OCI-M2 (cell line): ENCODE measurements around the gene ARVCF.

Experiments used
- DNase-seq: peaks from one replicate; lab custom pipeline; 2025; ENCODE audit not compliant: unreplicated experiment; lab: John Stamatoyannopoulos, UW

Gene ARVCF

DNA sequence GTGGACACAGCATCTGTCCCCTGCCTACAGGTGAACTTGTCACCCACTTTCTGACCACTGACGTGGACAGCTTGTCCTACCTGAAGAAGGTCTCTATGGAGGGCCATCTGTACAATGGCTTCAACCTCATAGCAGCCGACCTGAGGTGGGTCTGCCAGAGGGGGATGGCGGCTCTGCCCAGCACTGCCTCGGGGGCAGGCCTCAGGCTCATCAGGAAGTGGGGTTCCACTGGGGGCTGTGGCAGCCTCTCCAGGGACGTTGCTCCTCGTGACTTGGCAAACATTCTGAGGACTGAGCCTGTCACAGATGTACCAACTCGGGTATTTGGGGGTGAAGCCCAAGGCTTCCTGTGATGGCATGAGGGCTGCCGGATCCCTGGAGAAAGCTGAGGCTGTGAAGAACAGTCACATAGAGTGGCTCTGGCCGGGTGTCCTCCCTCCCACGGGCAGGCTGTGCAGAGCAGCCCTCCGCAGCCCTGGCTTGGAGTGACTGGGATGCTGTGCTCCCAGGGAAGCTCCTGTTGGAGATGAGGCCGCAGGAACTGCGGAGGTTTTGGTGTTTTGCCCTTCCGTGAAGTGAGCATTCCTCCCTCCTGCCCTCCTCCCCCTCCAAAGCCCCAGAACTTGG, 36.9 kb upstream of the ARVCF start:
- DNase-seq = no peak

DNA sequence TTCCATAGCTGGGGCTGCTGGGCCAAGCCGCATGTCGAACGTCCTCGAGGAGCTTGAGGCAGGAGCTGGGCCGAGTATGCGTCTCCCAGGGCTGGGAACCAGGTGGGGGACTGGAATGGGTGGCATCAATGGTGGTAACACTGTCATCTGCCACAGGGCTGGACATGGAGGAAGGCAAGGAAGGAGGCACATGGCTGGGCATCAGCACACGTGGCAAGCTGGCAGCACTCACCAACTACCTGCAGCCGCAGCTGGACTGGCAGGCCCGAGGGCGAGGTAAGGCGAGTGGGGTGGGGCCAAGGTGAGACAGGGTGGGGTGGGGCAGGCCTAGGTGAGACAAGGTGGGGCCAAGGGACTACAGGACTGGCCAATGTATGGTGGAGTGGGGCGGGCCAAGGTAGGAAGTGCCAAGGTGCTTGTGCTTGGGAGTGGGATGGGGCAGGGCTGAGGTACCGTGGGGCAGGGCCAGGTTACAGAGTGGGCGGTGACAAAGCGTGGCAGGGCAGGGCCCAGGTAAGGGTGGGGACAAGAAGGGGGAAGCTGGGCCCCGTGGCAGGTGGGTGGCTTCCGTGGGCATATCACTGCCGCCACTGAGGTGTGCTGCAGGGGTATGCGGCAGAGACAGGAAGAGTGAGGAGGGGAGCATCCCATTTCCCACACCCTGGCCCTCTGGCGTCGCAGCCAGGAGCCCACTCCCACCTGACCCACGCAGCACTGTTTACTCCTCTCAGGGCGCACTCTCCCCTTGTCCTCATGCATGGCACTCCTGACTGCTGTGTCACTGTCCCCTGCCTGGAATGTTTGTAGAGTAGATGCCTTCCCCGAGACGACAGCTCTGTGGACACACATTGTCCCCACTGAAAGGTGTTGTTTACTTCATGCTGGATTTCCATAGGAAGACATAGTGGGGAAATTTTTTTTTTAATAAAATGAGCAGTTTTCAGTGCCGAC, 36.0 kb upstream of the ARVCF start:
- DNase-seq = no peak

DNA sequence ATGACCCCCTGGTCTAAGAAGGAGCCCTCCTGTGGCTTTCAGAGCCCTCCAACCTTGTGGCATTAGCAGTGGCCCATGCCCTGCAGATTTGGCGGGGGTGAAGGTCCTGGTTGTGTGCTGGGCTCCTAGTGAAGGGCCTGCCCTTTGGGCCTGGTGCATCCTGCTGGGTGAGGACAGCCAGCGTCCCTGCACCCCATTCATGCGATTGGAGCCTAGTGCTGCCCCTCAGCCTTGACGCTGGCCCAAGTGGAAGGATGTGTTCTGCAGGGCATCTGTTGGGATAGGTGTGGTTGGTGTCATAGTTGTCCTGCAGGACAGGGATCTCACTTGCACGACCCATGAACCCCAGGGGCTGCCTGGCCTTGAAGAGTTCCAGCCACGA, 35.3 kb upstream of the ARVCF start:
- DNase-seq = no peak

DNA sequence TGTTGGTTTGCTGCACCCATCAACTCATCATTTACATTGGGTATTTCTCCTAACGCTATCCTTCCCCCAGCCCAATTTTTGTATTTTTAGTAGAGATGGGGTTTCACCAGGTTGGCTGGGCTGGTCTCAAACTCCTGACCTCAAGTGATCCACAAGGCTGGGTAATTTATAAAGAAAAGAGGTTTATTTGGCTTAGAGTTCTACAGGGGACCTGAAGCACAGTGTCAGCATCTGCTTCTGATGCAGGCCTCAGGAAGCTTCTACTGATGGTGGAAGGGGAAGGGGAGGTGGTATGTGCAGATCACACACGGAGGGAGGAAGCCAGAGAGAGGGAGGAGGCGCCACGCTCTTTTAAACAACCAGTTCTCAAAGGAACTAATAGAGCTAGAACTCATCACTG, 30.1 kb upstream of the ARVCF start:
- no peak for DNase-seq

DNA sequence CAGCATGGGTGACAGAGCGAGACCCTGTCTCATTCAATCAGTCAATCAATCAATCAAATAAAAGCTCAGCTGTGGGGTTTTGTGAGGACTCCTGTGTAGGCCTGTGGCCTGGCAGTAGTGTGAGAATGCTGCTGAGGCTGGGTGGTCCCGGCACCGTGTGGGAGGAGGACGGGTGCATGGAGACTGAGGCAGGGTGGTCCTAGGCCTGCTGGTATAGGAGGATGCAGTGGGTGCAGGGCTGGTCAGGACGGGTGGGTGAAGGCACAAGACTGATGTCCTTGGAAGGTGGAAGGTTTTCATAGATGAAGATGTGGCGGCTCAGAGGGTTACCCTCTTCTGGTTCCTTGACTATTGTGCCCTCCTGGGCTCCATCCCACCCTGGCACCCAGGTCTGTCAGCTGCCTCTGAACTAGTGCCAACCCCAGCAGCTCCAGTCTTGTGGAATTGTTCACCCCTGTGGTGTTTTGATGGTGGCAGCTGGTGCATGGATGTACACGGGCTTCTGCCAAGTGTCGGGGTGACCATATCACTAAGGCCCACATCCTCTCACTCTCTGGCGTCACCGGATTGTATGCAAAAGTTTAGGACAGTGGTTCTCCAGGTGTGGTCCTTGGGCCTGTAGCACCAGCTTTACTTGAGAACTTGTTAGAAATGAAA, 28.0 kb upstream of the ARVCF start:
- DNase-seq = no peak

DNA sequence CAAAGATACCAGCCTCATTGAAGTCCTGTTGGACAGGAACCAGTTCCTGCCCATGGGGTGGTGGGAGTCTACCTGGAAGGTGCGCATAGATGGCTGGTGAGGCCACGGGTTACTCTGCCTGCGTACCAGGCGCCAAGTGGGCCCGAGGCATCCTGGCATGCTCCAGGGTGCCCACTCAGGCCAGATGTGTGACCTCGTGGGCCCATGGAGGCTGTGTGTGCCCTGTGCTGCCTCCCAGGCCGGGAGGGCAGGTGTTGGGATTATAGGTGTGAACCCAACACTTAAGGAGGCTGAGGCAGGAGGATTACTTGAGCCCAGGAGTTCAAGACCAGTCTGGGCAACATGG, 27.3 kb upstream of the ARVCF start:
- DNase-seq = no peak

DNA sequence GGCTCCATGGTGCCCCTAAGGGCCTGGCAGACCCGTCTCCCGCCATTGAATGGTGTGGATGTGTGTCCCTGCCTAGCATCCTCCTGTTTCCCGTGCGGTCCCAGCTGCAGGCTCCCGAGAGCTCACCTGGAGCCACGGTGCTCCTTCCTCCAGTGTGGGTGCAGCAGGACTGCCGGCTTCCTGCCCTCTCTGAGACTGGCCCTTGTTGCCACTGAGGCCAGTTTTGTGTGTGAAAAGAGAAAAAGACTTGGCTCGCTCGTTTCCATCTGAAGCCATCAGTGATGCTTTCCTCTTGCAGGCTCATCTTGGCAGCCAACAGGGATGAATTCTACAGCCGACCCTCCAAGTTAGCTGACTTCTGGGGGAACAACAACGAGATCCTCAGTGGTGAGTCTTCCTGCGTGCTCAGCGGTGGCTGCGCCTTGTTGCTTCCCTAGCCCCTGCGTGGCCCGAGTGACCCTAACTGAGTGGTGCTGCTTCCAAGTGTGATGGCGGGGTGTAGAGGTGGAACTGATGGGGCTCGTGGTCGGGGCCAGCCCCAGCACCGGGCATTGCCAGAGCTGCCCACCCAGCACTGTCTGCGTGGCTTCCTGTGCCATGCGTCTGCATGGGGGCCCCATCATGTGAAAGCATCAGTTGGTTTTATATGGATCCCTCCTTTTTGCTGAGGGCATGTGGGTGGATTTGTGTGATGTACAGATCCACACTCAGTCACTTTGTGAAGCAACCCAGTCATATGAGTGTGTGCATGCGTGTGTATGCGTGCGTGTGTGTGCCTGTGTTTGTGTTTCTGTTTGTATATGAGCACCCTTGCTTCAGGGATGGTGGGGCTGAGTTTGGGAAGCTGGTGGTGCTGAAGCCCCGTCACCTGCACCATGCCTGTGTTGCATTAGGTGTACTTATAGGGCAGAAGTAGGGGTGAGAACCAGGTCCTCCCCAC, 26.7 kb upstream of the ARVCF start:
- no peak for DNase-seq

DNA sequence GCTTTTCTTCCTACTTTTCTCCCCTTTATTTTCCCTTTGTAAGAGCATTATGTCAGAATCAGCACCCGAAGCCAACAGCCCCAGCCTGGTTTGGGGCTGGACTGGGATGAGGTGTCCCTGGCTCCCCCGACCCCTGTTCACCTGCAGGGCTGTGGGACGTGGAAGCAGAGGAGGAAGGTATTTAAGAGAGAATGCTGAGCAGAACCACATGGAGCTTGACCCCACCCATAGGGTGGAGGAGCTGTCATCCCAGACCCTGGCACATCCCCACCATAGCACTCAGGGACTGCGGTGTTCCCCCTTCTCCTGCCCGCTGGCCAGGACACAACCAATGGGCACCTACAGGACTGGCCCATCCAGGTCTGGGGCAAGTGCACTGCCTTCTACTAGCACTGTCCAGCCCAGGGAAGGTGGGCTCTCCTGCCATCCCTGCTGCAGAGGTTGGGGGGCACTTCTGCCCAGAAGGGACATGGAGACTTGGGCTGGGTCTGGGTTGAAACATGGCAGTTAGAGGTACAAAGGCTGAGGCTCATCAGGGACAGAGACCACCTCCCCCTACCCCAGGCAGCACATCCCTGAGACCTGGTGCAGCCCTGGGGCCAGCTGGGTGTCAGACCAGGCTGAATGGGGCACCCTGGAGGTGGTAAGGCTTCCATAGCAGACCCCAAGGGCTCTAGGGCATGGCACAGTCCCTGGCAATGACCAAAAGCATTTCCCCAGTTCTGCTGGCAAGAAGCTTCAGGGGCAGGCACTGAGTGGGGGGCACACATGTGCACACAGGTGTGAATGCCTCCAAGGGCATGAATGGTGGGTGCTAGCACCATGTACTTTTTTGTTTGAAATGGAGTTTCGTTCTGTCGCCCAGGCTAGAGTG, 23.9 kb upstream of the ARVCF start:
- no peak for DNase-seq

DNA sequence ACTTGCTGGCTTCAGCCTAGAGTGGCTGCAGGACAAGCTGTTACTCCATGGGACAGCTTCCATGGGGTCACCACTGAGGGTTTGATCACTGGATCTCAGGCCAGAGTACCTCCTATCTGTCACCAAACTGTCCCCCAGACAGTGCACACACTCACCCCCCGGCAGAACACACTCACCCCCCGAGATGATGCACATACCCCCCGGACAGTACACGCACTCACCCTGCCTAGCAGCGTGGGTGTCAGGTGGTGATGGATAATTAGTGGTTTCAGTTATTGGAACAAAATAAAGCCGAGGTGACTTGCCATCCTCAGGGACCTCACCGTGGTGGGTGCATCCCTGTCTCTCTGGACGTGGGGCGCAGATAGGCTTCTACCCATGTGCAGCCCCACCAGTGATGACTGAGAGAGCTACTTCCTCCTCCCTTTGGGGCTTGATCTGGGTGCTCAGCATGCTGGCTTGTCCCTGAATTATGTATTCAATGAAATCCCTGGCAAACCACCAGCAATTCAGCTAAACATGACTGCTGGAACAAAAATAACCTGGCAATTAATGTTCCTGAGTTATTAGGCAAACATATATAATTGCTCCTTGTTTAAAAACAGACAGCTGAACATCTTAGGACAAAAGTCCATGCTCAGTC, 23.2 kb upstream of the ARVCF start:
- no peak for DNase-seq

DNA sequence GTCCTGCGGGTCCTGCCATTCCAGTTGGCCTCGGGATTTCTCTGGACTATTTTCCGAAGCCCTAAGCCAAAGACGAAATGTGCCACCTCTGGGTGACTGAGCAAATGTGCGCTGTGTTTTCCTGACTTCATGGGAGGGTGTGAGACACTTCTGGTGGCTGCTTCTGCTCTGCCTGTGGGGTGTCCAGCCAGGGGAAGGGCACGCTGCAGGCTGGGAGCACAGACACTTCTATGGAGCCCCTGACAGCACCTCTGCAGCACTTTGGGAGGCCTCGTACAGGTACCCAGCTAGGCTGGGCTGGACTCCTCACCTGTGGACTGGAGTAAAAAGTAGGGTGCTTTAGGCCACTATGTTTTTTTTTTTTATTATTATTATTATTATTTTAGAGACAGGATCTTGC, 22.0 kb upstream of the ARVCF start:
- DNase-seq = no peak

DNA sequence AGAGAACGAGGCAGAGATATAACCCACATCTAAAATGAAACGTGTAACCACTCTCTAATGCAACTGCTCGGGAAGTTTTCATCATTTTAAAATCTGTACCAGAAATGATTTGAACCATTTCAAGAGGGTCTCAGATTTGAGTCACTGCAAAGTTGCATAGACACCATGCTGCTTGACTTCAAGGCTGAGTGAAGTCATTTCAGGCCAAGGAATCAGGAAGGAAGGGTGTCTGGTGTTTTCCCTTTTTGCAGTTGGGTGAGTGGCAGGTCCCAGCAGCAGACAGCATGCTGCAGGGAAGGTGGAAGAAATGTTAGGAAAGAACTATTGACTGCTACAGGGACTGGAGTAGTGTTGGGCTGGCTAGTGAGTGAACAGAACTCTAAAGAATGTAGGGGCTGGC, 20.8 kb upstream of the ARVCF start:
- no peak for DNase-seq

DNA sequence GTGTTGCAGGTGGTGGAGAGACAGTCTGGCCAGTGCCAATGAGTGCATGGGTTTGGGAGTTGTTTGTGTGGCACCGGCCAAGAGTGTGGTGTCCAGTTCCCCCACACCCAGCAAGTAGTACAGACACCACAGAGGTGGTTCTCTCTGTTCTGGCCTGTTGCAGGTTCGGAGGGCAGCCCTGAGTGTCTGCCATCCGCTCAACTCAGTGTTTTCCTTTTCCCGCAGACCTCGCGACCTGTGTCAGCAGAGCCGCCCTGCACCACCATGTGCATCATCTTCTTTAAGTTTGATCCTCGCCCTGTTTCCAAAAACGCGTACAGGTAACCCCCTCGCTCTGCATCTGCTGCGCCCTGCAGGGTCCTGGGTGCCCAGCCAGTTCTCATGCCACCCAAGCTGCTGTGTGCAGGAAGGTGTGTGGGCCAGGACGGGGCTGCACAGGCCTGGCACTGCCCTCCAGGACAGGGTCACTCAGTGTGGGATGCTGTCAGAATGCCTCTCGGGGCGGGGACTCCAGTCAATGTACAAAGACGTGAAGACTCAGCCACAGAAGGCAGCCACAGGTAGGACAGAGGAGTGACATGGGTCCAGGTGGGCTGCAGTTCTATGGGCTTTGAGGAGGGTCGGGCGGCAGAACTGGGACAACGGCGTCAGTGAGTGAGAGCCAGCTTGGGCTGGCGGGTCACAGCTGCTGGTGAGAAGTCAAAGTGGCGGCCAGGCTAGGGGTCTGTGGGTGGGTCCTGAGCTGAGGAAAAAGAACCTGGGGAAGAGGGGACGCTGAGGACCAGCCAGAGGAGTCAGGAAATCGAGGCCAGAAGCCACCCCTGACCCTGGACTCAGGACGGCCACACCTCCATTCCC, 20.1 kb upstream of the ARVCF start:
- DNase-seq = no peak

DNA sequence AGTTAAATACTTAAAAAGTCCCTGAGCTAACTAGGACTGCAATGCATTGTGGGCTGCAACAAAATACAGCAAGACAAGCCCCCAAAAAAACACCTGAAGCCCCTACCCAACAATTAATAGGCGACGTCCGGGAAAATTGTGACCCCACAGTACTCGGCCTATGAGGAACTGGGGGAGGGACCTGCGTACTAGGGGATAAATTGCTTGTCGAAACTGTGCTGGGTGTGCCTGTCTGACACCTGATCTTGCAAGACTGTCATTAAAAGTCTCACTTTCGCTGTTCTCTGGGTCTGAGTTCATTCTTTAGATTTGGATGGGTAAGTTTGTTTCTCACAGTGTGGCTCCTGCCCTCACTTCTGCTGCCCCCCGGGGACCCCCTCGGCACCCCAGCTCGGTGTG, 19.5 kb upstream of the ARVCF start:
- no peak for DNase-seq

DNA sequence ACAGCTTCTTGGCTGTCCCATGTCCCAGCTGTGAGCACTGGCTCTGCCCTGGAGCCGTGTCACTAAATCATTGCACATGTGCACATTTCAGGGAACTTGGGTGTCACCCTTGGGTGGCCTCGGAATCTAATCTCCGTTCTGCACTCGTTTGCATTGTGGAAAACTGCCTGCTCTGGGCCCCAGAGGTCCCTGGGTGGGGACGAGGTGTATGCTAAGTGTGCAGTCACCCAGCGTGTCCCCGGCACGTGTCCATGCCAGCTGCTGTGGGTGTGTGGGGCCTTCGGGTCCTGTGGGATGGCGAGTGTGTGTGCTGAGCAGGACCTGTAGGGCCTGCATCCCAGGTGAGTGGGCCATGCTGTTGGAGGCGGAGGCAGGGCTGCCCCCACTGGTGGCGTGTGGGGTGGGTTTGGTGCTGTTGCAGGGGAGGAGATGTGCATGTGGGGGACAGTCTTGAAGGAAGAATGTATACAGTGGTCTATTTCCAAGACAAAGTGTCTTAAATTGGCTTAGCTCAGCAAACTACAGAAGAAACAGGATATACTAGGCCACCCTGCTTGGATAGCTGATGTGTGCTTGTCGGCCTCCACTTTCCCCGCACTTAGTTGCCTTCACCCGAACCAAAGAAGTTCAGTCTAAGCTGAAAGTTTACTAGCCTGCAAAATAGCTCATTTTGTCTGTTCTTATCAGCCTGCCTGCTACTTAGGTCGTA, 18.9 kb upstream of the ARVCF start:
- no peak for DNase-seq

DNA sequence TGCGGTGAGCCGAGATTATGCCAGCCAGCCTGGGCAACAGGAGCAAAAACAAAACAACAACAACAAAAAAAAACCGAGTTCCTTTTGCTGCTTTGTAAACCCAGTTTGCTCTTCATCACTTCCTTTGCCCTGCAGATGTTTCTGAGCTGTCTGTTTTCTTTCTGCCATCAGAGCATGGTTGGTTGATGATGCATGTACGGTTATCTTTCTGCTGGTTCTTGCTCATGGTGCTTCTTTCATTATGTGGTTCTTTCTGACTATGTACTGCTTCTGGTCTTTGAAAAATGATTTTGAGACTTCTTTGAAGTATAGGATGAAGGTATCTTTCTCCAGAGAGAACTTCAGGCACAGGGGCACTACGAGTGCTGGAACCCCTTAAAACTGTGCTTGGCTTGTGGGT, 17.5 kb upstream of the ARVCF start:
- no peak for DNase-seq

DNA sequence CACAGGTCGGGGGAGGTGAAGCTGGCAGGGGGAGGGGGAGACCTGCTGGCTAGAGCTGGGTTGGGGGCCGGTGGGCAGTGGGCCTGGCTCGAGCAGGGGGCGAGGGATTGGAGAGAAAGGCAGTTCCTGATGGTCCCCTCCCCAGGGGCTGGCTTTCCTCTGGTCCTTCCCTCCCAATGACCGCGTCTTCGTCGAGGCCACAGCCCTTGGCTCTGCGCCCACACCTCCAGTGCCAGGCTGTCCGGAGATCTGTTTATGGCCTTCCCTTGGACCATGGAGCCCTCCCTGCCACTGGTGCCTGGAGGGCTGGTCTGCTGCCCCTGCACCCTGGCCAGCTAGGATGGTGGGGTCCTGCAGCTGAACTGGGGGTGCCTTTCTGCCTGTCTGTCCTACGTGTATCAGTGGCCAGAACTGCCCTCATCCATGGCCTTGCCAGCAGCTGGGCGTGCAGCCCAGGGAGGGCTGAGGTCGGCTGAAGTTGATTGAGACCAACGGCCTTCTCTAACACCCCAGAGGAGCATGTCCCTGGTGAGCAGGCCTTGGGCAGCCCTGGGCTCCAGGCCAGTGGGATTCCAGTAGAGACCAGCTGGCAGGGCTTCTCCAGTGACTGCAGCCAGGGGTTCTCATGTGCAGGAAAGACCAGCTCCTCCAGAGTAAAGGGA, 16.6 kb upstream of the ARVCF start:
- DNase-seq = no peak

DNA sequence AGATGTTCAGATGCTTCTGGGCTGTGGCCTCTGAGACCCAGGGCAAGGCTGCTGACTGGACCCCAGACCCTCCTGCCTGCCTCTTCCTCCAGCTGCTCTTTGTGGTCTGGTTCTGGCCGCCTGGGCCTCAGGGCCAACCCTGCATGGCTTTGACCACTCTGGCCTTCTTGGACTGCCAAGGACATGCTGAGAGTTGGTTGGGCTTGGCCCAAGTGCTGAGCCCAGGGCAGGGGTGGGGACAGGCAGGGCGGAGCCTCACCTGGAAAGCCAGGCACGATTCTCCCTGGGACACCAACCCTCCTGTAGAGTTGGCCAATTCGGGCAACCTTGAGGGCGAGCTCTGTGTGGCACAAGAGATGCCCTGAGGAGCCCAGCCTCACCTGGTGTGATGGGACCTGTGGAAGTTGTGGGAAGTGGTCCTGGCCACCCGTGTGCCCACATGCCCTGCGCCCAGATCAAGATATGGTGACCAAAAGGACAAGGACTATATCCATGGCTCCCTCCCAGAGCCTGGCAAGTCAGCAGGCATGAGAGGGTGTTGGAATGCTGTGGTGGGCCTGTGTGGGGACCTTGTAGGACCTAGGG, 15.9 kb upstream of the ARVCF start:
- DNase-seq = no peak
